AG04449 (cell line): ENCODE data around the gene TPM1.

Source experiments
- CTCF ChIA-PET: fragments of 350-600 bp; formaldehyde crosslinking; extraction: SDS; loops from one replicate; lab custom pipeline; 2021; ENCODE audit warnings: antibody characterized with exemption; lab: Yijun Ruan, JAX
- POLR2A ChIA-PET: fragments of 400-600, 350-600 bp; formaldehyde crosslinking; extraction: SDS; loops from one replicate; lab custom pipeline; 2020; ENCODE audit warnings: antibody characterized with exemption, inconsistent platforms; lab: Yijun Ruan, JAX
- DNase-seq: peaks from one replicate; pipeline ENCODE4 v3.0.0-alpha.2; 2010; ENCODE audit warnings: low read depth, low spot score
- H3K4me3 ChIP-seq: 2 replicates; pipeline ENCODE4 v1.5.1; 2011; ENCODE audit warnings: low read depth, mild to moderate bottlenecking, control low read depth, low read length
- CTCF ChIP-seq: IDR thresholded peaks from one replicate; pipeline ENCODE4 v1.5.1; 2011; ENCODE audit warnings: mild to moderate bottlenecking, moderate library complexity, low read length, control low read depth, inconsistent platforms; ENCODE audit not compliant: insufficient read depth; ENCODE audit errors: missing control alignments

Gene TPM1

GRCh38 chr15:63067306-63067705, 24.8 kb downstream of the TPM1 start:
- DNase-seq, result no peak
- H3K4me3 ChIP-seq, result no peak overlapping the region
- CTCF ChIA-PET, result no interaction called here
- no peak for TF ChIP-seq CTCF
- POLR2A ChIA-PET, result interaction anchor here (1.4 kb wide), 1 partner anchor 25 kb away, joined by 3 read pairs; the partner anchor contains the start of gene TPM1

GRCh38 chr15:63067976-63068743, 25.6 kb downstream of the TPM1 start:
- ChIA-PET POLR2A (interaction anchor here (1.4 to 1.6 kb wide), 2 partner anchors 26 to 127 kb away, joined by 3 read pairs; partner anchors contain the start of gene TPM1), CTCF (interaction anchor here (0.7 to 2.7 kb wide), 4 partner anchors 13 to 221 kb away, joined by 3 to 10 read pairs (median 4); no protein-coding TSS in a partner anchor)
- DNase-seq, result no peak
- no peak overlapping the region for H3K4me3 ChIP-seq
- no peak for TF ChIP-seq CTCF

- POLR2A ChIA-PET, result interaction anchor here (0.6 to 1.6 kb wide), 2 partner anchors 129 to 181 kb away, joined by 3 to 4 read pairs; no protein-coding TSS in a partner anchor
- no peak overlapping the region for H3K4me3 ChIP-seq
- CTCF ChIA-PET, result interaction anchor here (0.6 to 2.7 kb wide), 3 partner anchors 22 to 288 kb away, joined by 3 to 10 read pairs (median 3); no protein-coding TSS in a partner anchor
- no peak for DNase-seq
- no peak for TF ChIP-seq CTCF
These were observed 27.1 kb downstream of the TPM1 start for GRCh38 chr15:63069616-63070090.

- ChIA-PET POLR2A (no interaction called here), CTCF (interaction anchor here (1.0 kb wide), 1 partner anchor 222 kb away, joined by 3 read pairs; no protein-coding TSS in a partner anchor)
- no peak for DNase-seq
- TF ChIP-seq CTCF, result no peak
- no peak overlapping the region for H3K4me3 ChIP-seq
These were observed 28.2 kb downstream of the TPM1 start for GRCh38 chr15:63070681-63071129.

- no peak overlapping the region for H3K4me3 ChIP-seq
- POLR2A ChIA-PET, result no interaction called here
- CTCF ChIA-PET, result interaction anchor here (1.0 kb wide), 1 partner anchor 223 kb away, joined by 3 read pairs; no protein-coding TSS in a partner anchor
- TF ChIP-seq CTCF, result no peak
- DNase-seq, result no peak
These were observed 28.9 kb downstream of the TPM1 start for GRCh38 chr15:63071288-63071909.
